KBM-7 (cell line): Measurements from ENCODE around the gene TEX29.

Experiments used
- DNase-seq: peaks from one replicate; pipeline ENCODE4 v3.0.0-alpha.2; 2015
- in situ Hi-C: fragments of 300-500 bp; cut with MboI; formaldehyde crosslinking; loops from 2 replicates; pipeline ENCODE4 v1.14.3; 2020; ENCODE audit warnings: low sequenced_read_pairs, low pct_unique_long_range_greater_than_20kb, mixed read lengths

Gene TEX29

GRCh38 chr13:111335298-111335697 is 14.9 kb downstream of the TEX29 start:
- DNase-seq = no peak
- in situ Hi-C loops = no loop called here

GRCh38 chr13:111336666-111337065 is 16.2 kb downstream of the TEX29 start:
- no peak for DNase-seq
- in situ Hi-C loops = no loop called here

GRCh38 chr13:111337206-111337605 is 16.8 kb downstream of the TEX29 start:
- no peak for DNase-seq
- in situ Hi-C loops = no loop called here

GRCh38 chr13:111337741-111338140 is 17.3 kb downstream of the TEX29 start:
- no peak for DNase-seq
- in situ Hi-C loops = no loop called here

DNA sequence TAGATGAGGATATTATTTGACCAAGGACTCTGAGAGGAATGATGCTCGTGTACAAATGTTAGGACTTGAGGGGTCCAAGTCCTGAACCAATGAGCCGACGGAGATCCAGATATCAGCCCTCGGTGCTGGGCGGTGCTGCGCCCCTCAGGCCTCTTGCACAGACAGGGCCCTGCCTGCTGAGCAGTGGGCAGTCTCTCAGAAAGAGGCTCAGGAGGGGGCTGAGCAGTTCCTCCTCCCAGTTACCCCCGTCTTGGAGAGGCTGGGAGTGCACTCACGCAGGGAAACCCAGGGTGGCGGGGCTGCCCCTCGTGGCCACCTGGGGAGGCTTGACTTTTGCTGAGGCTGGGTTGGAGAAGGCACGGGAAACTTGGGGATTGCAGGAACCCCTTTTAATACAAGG is 18.4 kb downstream of the TEX29 start:
- in situ Hi-C loops = no loop called here
- no peak for DNase-seq

DNA sequence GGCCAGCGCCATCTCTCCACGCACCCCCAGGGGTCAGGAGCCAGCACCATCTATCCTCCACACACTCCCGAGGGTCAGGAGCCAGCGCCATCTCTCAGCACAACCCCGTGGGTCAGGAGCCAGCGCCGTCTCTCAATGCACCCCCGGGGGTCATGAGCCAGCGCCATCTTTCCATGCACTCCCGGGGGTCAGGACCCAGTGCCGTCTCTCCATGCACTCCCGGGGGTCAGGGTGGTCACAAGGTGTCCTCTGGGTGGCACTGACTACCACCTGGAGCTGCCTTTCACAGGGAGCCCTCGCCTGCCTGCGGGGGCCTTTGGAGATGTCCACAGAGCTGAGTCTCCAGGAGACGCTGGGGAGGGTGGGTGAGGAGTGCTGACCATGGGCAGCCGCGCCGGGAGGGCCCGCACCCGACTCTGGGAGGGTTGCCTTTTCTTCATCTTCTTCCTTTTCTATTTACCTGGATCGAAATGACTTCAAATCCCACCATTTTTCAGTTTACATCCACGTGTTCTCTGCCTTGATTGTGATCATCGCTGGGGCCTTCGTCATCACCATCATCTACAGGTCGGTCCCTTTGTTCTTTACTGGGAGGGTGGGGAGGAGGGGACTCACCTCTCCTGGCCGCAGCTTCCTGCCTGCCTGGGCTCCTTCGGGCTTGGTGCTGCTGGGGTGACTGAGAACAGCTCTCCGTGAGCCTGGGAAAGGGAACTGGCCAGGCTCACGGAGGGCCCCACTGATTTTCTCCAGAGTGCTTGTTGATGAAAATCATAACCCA is 19.1 kb downstream of the TEX29 start:
- DNase-seq = no peak
- in situ Hi-C loops = no loop called here

DNA sequence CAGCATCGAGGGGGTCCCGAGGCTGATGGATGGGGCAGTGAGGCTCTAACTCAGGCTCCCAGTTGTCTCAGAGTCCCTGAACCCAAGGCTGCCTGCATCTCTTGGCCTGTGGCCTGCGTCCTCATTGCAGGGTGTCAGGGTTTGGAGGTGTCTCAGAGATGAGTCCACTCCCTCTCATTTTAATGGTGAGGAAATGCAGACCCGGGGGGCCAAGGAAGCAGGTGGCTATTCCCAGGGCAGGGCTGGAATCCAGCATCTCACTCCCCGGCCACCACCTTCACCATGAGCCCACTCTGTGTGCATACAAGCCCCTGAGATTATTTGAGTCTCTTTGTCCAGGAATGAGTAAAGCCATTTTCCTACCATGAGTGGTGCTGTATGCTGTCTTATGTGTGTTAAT is 21.4 kb downstream of the TEX29 start:
- in situ Hi-C loops = no loop called here
- DNase-seq = no peak

- in situ Hi-C loops = no loop called here
- DNase-seq = no peak
Measured at GRCh38 chr13:111342721-111343120, 22.3 kb downstream of the TEX29 start.

GRCh38 chr13:111343186-111343805 is 22.9 kb downstream of the TEX29 start:
- in situ Hi-C loops = no loop called here
- no peak for DNase-seq

GRCh38 chr13:111344471-111345191 is 24.2 kb downstream of the TEX29 start:
- in situ Hi-C loops = no loop called here
- DNase-seq = no peak

DNA sequence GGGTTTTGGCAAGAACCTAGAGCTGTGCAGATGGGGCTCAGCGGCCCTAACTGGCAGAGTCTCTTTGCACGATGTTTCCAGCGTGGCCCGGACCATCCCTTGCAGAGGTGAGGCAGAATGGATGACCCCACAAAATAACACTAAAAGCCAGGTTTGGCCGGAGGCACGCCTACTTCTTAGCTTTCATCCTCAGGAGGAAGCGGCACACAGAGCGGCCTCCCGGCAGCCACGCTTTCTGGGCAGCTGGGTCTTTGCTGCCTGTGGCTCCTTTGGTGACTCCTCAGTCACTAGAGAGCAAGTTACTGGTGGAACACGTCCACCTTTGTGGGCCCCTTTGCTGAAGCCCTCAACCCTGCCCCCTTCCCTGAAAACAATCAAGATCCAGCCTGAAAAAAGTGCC is 25.2 kb downstream of the TEX29 start:
- DNase-seq = no peak
- in situ Hi-C loops = no loop called here

GRCh38 chr13:111346101-111346680 is 25.7 kb downstream of the TEX29 start:
- in situ Hi-C loops = no loop called here
- DNase-seq = no peak

DNA sequence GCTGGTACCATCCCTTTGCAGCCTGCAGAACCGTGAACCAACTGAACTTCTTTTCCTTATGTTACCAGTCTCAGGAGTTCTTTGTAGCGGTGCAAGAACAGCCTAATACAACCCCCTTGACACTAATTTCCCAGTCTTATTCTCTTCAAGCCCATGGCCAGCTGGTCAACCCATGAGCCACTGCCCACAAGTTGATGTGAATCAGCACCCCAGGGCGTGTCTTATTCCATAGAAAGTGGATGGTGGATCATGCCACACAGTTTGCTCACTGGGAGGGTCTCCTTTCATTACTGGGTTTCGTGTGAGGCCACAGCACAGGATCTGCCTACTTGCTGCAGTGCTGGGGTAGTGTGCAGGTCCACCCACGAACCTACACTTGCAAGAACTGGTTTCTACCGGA is 27.0 kb downstream of the TEX29 start:
- DNase-seq = no peak
- in situ Hi-C loops = no loop called here

DNA sequence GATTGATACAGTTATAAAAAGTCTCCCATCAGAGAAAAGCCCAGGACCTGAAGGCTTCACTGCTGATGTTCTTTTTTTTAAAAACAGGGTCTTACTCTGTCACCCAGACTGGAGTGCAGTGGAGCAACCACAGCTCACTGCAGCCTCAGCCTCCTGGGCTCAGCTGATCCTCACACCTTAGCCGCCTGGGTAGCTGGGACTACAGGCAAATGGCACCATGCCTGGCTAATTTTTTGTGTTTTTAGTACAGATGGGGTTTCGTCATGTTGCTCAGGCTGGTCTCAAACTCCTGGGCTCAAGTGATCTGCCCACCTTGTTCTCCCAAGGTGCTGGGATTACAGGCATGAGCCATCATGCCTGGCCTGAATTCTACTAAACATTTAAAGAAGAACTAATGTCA is 33.1 kb downstream of the TEX29 start:
- DNase-seq = no peak
- in situ Hi-C loops = no loop called here

DNA sequence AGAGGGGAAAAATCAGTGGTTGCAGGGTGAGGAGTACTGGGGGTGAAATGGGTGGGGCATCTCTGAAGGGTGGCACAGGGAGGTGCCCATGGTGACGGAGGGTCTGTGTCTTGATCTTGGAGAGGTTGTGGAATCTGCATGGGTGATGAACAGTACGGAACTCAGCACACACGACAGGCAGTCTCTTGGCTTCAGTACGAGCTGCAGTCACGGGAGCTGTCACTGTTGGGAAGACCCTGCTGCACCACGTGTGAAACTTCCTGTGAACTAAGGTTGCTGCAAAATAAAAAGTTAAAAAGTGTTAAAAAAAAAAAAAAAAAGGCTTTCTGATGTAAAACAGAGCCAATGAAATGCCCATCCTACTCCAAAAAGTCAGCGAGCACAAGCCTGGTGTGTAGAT is 34.3 kb downstream of the TEX29 start:
- in situ Hi-C loops = no loop called here
- DNase-seq = no peak

DNA sequence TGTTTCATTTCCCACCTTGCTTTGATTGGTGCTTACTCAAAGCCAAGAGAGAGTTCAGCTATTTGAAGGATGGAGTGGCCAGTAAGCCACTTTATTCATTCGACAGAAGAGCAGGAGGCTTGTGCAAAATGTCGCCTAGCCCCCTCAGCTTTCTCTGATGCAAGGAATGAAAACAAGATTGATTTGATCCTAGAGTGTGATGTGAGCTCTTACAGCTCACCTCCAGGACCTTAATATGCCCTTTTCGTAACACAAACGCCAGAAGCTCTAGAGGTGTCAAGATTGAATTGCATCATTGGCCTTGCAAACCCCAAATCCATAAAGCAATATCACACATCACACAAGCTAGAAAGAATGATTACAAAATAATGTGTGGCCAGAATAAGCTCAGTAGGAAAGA is 36.4 kb downstream of the TEX29 start:
- in situ Hi-C loops = no loop called here

DNA sequence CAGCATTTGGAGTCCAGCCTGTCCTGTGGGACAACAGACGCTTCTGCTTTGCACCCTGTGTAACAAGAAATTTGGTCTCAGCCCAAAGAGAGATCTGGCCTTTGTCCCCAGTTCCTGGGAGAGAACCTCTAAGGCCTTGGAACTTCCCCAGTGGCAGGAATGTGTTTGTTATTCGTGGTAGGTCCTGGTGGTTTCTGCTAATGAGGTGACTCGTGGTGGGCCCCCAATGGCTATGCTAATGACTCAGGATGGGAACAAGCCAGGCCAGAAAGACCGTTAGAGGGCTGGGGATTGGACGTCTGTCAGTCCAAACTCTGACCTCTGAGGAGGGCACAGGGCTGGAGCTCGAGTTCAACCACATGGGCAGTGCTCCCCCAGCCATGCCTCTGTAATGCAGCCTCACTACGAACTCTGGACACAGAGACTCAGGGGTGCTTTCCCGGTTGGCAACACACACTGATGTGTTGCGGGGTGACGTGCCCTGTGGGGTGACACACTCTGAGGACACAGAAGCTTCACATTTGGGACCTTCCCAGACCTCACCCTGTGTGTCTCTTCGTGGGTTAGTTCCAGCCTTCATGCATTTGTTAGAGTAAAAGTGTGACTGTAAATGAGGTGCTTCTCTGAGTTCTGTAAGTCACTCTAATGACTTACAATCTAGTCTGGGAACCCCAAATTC is 38.9 kb downstream of the TEX29 start:
- in situ Hi-C loops = no loop called here

More for the DNA sequence above, 36.4 kb downstream of the TEX29 start:
- DNase-seq = no peak

DNA sequence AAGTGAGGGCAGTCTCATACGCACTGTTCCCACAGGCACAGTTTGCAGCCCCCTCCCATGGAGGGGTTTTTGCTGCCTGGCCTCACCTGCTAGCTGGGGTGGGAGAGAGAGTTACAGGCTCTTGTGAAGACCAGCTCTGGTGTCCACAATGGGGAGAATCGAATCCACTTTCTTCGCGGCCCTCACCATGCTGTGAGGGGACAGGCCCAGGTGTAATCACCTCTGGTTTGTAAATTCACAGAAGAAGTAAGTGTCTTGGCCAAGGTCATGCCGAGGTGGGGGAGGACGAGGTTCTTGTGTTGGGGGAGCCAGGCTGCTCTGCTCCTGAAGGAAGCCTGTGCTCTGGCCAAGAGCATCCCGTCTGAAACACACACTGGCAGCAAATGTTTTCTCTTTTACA is 39.5 kb downstream of the TEX29 start:
- no peak for DNase-seq
- in situ Hi-C loops = no loop called here

More for the DNA sequence above, 38.9 kb downstream of the TEX29 start:
- DNase-seq = no peak

GRCh38 chr13:111360452-111360851 is 40.0 kb downstream of the TEX29 start:
- in situ Hi-C loops = no loop called here
- DNase-seq = no peak
